Colonic mucosa (tissue), 4 donors: Measurements from ENCODE around the gene CCM2. TPM values are rescaled to one million over a fixed set of nuclear protein-coding genes. Genes with fewer than 3 reads are reported as not detected.

ENCODE experiments used
- DNase-seq: peaks from one replicate; pipeline ENCODE4 v3.0.0-alpha.2; 2020
- H3K27ac ChIP-seq: fragments of 200-600 bp; one replicate; pipeline ENCODE4 v1.8.0; 2021
- H3K27me3 ChIP-seq: fragments of 200-600 bp; one replicate; pipeline ENCODE4 v1.8.0; 2021
- H3K36me3 ChIP-seq: fragments of 200-600 bp; one replicate; pipeline ENCODE4 v1.8.0; 2021
- H3K4me1 ChIP-seq: fragments of 200-600 bp; one replicate; pipeline ENCODE4 v1.8.0; 2021; ENCODE audit warnings: mild to moderate bottlenecking
- H3K4me3 ChIP-seq: fragments of 200-600 bp; one replicate; pipeline ENCODE4 v1.8.0; 2021
- H3K9ac ChIP-seq, 2 donors: one replicate each; pipeline ENCODE4 v1.7.0; 2013; ENCODE audit warnings: control low read depth in 2 of 2, low read depth in 2 of 2, low read length in 2 of 2
- H3K9me3 ChIP-seq: fragments of 200-600 bp; one replicate; pipeline ENCODE4 v1.8.0; 2021
- intact Hi-C: fragments of 100-400 bp; cut with DNase I; formaldehyde crosslinking; loops from one replicate; pipeline ENCODE4 v1.14.1; 2022
- total RNA-seq, 2 donors: library from RNA; stranded (reverse); fragmentation: NEBNext Ultra II Directional in 1 of 2; extraction: Animal tissue kit (Norgen Biotek cat#: 25700) in 1 of 2; gene quantifications; one replicate each; pipeline ENCODE4 v1.2.1, GENCODE V29; 2021
- TF ChIP-seq, protein P1 (sequence below): fragments of 200-600 bp; IDR thresholded peaks from one replicate; pipeline ENCODE4 v1.8.0; 2022; ENCODE audit warnings: antibody characterized with exemption, mild to moderate bottlenecking
- donor health status: healthy.
- donor health status: DM: no; HTN: no; CAD: no.
- donor health status: DM: no; HTN: no; CAD: no.

Gene CCM2
- total RNA-seq, 2 donors from 2014 or later: 34.8 to 38.0 TPM

DNA sequence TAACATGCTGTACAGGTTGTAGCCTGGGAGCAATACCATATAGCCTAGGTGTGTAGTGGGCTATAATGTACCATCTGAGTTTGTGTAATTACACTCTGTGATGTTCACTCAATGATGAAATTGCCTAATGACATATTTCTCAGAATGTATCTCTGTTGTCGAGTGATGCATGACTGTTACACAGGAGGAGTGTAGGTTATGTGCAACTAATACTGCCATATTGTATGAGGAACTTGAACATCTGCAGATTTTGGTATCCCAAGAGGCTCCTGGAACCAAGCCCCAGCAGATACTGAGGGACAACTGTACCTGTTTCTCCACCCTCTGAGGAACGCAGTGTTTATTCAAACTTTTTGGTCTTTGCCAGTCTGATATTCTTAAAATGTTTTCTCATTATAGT, 50.2 kb downstream of the CCM2 start:
- Histone ChIP-seq H3K27me3 (no peaks in the 10 kb centered on the region), H3K4me3 (no peak overlapping the region), H3K9me3 (no peaks in the 10 kb centered on the region), H3K4me1 (no peaks in the 10 kb centered on the region), H3K9ac (no peak overlapping the region), H3K27ac (no peak overlapping the region), H3K36me3 (no peaks in the 10 kb centered on the region)
- TF ChIP-seq, protein P1, sequence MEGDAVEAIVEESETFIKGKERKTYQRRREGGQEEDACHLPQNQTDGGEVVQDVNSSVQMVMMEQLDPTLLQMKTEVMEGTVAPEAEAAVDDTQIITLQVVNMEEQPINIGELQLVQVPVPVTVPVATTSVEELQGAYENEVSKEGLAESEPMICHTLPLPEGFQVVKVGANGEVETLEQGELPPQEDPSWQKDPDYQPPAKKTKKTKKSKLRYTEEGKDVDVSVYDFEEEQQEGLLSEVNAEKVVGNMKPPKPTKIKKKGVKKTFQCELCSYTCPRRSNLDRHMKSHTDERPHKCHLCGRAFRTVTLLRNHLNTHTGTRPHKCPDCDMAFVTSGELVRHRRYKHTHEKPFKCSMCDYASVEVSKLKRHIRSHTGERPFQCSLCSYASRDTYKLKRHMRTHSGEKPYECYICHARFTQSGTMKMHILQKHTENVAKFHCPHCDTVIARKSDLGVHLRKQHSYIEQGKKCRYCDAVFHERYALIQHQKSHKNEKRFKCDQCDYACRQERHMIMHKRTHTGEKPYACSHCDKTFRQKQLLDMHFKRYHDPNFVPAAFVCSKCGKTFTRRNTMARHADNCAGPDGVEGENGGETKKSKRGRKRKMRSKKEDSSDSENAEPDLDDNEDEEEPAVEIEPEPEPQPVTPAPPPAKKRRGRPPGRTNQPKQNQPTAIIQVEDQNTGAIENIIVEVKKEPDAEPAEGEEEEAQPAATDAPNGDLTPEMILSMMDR: no peak
- DNase-seq: no peak
- intact Hi-C loops: no loop called here

DNA sequence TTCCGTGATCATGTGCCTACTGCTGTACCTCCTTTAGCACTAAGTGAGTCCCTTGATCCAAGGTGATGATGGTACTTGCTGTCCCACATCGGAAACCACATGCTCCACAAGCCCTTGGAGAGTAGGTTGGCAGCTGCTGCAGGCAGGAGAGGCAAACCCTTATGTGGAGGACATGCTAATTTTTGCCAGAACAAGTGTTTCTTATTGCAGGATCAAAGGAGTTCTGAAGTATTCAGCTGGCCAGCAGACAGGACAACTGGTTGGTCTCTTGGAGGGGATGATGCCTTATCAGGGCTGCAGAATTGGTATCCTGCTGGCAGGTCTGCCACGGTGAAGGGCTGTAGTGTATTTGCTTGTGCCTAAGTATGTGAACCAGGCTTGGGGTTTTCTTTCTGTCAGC, 52.0 kb downstream of the CCM2 start:
- intact Hi-C loops: no loop called here
- Histone ChIP-seq H3K9me3 (no peaks in the 10 kb centered on the region), H3K4me3 (no peak overlapping the region), H3K9ac (no peak overlapping the region), H3K36me3 (no peaks in the 10 kb centered on the region), H3K4me1 (no peaks in the 10 kb centered on the region), H3K27ac (no peak overlapping the region), H3K27me3 (no peaks in the 10 kb centered on the region)
- no peak for DNase-seq
- TF ChIP-seq, protein P1: no peak

DNA sequence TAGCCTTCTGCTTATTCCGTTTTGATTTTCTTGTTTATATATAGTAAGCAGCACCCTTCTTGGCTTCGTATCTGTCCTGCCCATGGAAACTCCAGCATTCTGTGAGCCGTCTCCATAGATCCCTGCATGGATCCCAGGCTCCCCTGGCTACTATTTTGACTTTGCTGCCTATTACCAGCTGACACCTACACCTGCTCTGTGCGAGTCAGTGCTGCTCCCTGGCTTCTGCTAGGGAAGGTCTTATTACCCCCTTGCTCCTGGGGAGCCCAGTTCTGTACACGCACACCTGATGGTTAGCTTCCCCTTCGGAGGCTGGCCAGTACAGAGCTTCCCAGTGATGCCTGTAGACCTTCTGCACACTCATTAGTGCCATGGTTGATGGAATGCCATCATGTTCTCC, 53.4 kb downstream of the CCM2 start:
- TF ChIP-seq, protein P1: no peak
- intact Hi-C loops: no loop called here
- H3K27me3 ChIP-seq: no peaks in the 10 kb centered on the region
- H3K36me3 ChIP-seq: no peaks in the 10 kb centered on the region
- no peaks in the 10 kb centered on the region for H3K4me1 ChIP-seq
- H3K4me3 ChIP-seq: no peak overlapping the region
- DNase-seq: no peak
- H3K9me3 ChIP-seq: no peaks in the 10 kb centered on the region
- H3K27ac ChIP-seq: no peak overlapping the region
- H3K9ac ChIP-seq: no peak overlapping the region

DNA sequence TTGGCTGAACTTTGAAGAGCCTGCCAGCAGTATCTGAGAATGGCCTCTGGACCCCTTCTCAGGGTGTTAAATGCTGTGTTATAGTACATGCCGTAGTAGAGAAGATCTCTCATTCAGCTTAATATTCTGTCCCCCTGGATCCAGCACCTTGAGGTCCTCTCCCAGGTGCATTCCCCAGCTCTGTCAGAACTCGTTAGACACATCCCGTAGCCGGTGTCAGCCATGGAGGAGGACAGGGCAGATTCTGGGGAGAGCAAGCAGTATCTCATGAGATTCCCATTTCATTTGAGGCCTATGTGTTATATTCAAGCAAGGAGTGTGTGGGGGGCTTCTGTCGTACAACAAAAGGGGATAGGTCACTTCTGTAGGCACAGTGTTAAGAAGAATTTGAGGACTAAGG, 53.9 kb downstream of the CCM2 start:
- Histone ChIP-seq H3K27me3 (no peaks in the 10 kb centered on the region), H3K4me3 (no peak overlapping the region), H3K4me1 (no peaks in the 10 kb centered on the region), H3K9ac (no peak overlapping the region), H3K27ac (no peak overlapping the region), H3K9me3 (no peaks in the 10 kb centered on the region), H3K36me3 (no peaks in the 10 kb centered on the region)
- TF ChIP-seq, protein P1: no peak
- intact Hi-C loops: no loop called here
- no peak for DNase-seq

DNA sequence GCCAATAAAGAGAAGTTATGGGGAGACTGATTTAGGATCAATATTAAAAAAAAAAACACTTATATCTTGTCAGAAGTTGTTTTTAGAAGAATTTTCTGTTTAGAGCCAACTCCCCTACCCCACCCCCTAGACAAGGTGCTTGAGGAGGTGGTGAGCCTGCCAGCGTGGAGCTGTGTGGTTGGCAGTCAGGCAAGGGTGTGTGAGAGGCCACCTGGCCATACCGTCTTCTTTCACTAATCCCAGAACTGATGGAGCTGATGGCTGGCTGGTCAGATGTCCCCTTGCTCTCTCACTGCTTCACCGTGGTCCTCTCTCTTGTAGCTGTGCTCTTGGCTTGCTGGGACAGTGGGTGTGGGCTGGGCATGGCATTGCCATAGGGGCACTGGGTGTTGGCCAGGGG, 54.4 kb downstream of the CCM2 start:
- Histone ChIP-seq H3K4me1 (no peaks in the 10 kb centered on the region), H3K9ac (no peak overlapping the region), H3K27me3 (no peaks in the 10 kb centered on the region), H3K36me3 (no peaks in the 10 kb centered on the region), H3K27ac (no peak overlapping the region), H3K4me3 (no peak overlapping the region), H3K9me3 (no peaks in the 10 kb centered on the region)
- intact Hi-C loops: no loop called here
- TF ChIP-seq, protein P1: no peak
- no peak for DNase-seq

DNA sequence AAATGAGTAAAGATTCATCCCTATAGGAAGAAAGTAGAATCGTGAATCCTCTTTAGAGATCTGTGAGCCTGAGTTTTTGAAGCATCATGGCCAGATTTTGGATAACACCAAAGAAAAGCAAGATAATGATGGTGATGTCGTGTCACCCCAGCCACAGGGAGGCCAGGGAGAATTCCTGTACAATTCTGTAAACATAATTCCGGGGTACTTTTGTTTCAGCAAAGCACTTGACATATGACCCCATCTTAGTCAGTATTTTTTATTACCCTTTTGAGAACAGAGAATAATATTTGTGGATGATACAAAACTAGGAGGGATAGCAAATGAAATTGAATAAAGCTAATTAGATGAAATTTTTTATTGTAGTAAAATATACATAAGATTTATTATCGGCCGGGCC, 55.0 kb downstream of the CCM2 start:
- no peaks in the 10 kb centered on the region for H3K27me3 ChIP-seq
- H3K27ac ChIP-seq: no peak overlapping the region
- H3K9ac ChIP-seq: no peak overlapping the region
- no peaks in the 10 kb centered on the region for H3K4me1 ChIP-seq
- H3K9me3 ChIP-seq: no peaks in the 10 kb centered on the region
- TF ChIP-seq, protein P1: no peak
- no peak for DNase-seq
- H3K4me3 ChIP-seq: no peak overlapping the region
- H3K36me3 ChIP-seq: no peaks in the 10 kb centered on the region
- intact Hi-C loops: no loop called here
